C4-2B (cell line): ENCODE data around the gene KIAA0930.

Source experiments
- CTCF ChIP-seq: fragments of 450-650 bp; conservative IDR thresholded peaks from 2 replicates; pipeline ENCODE4 v1.5.1; 2017; ENCODE audit warnings: mild to moderate bottlenecking
- ZFX ChIP-seq: fragments of 450-650 bp; IDR thresholded peaks from 2 replicates; pipeline ENCODE4 v1.6.1; 2017

- TF ChIP-seq CTCF (no peak), ZFX (no peak)
These were observed 14.8 kb downstream of the KIAA0930 start for GRCh38 chr22:45225732-45226502.
